Esophagus muscularis mucosa (tissue), 4 donors: ENCODE measurements around the gene GAS7. TPM values are rescaled to one million over a fixed set of nuclear protein-coding genes. Genes with fewer than 3 reads are reported as not detected.

Source experiments
- DNase-seq: peaks from one replicate; pipeline ENCODE4 v3.0.0-alpha.2; 2017; ENCODE audit errors: extremely low spot score
- H3K27ac ChIP-seq, 4 donors: fragments of 200-600 bp; sonication (generic); replicated peaks in 1 of 4; 1 replicate in 3 of 4; 2 replicates in 1 of 4; pipeline ENCODE4 v1.5.1; 2016 to 2019; ENCODE audit warnings: mild to moderate bottlenecking in 1 of 4
- H3K27me3 ChIP-seq, 4 donors: fragments of 200-600 bp; sonication (generic); one replicate each; pipeline versions ENCODE4 v1.5.1 to v1.6.0; 2016 to 2019
- H3K36me3 ChIP-seq, 4 donors: fragments of 200-600 bp; sonication (generic); one replicate each; pipeline ENCODE4 v1.5.1; 2016 to 2019
- H3K4me1 ChIP-seq, 4 donors: fragments of 200-600 bp; sonication (generic); one replicate each; pipeline ENCODE4 v1.5.1; 2016 to 2019
- H3K4me3 ChIP-seq, 4 donors: fragments of 200-600 bp; sonication (generic); 1 replicate in 2 of 4; 2 replicates in 2 of 4; pipeline ENCODE4 v1.5.1; 2016 to 2019; ENCODE audit warnings: mild to moderate bottlenecking in 4 of 4, moderate library complexity in 1 of 4
- H3K9me3 ChIP-seq, 4 donors: fragments of 200-600 bp; sonication (generic); 1 replicate in 3 of 4; 2 replicates in 1 of 4; pipeline ENCODE4 v1.5.1; 2016 to 2019
- CTCF ChIP-seq, 3 experiments: fragments of 200-600 bp in 2 of 3; fragments of 450-650 bp in 1 of 3; sonication (generic) in 2 of 3; IDR thresholded peaks; one replicate each; pipeline ENCODE4 v1.5.1; 2017 to 2019; ENCODE audit warnings: antibody characterized with exemption in 3 of 3, mild to moderate bottlenecking in 2 of 3, moderate library complexity in 1 of 3
- EP300 ChIP-seq: sonication (generic); formaldehyde crosslinking; IDR thresholded peaks from one replicate; pipeline ENCODE4 v1.6.1; 2017; ENCODE audit warnings: antibody characterized with exemption
- POLR2A ChIP-seq: fragments of 450-650 bp; IDR thresholded peaks from one replicate; pipeline ENCODE4 v1.6.1; 2017; ENCODE audit warnings: antibody characterized with exemption, moderate library complexity, mild to moderate bottlenecking, low read depth
- POLR2AphosphoS5 ChIP-seq, 2 donors: sonication (generic); formaldehyde crosslinking; IDR thresholded peaks; one replicate each; pipeline ENCODE4 v1.6.1; 2017; ENCODE audit warnings: antibody characterized with exemption in 2 of 2
- WGBS: methylation state at CpG from one replicate; pipeline ENCODE4 v1.1.5; 2018; 5-methylcytosine and 5-hydroxymethylcytosine counted together
- intact Hi-C: fragments of 100-400 bp; cut with DNase I; formaldehyde crosslinking; loops from one replicate; pipeline ENCODE4 v1.15.1; 2023
- total RNA-seq, 4 donors: library from RNA; depleted of rRNA; stranded (reverse); fragments of >200 nt; gene quantifications; one replicate each; pipeline versions ENCODE4 v1.1.0 to v1.2.1, GENCODE V29; 2016

GAS7 gene
- total RNA-seq, 4 donors from 2014 or later, result 77.3 to 124 (median 86.7) TPM

GRCh38 chr17:10211666-10212065 lies 13.3 kb upstream of the GAS7 start:
- Histone ChIP-seq H3K4me1 (peaks cover 0 to 28% (median 24%) of the 10 kb centered on the region in 4 donors), H3K4me3 (no peak overlapping the region), H3K9me3 (no peaks in the 10 kb centered on the region), H3K27me3 (no peaks in the 10 kb centered on the region), H3K27ac (no peak overlapping the region), H3K36me3 (no peaks in the 10 kb centered on the region)
- DNase-seq, result no peak
- no peak for TF ChIP-seq POLR2A
- no peak for TF ChIP-seq CTCF (IDR thresholded peaks at IDR 0.05)
- no peak for TF ChIP-seq POLR2AphosphoS5 (IDR thresholded peaks at IDR 0.05)
- TF ChIP-seq EP300, result no peak
- 82% methylated on average over 8 of the region's 8 CpGs for WGBS
- intact Hi-C loops, result no loop called here

GRCh38 chr17:10210151-10210574 lies 11.8 kb upstream of the GAS7 start:
- Histone ChIP-seq H3K4me1 (peaks cover 0 to 28% (median 24%) of the 10 kb centered on the region in 4 donors), H3K36me3 (no peaks in the 10 kb centered on the region), H3K27ac (peak overlapping the region; percentile 60 to 81 (median 67)), H3K9me3 (peaks cover 0 to 10% (median 9%) of the 10 kb centered on the region in 4 donors), H3K4me3 (no peak overlapping the region), H3K27me3 (no peaks in the 10 kb centered on the region)
- intact Hi-C loops, result no loop called here
- TF ChIP-seq EP300 (no peak), POLR2AphosphoS5 (IDR thresholded peaks at IDR 0.05) (peak in 1 of 2 donors; percentile 16)
- no peak for DNase-seq
- WGBS, result 45% methylated on average over 6 of the region's 6 CpGs

- no peak for TF ChIP-seq CTCF (IDR thresholded peaks at IDR 0.05)
- no peak for TF ChIP-seq POLR2A
- TF ChIP-seq POLR2AphosphoS5 (IDR thresholded peaks at IDR 0.05), result no peak
- no peak for TF ChIP-seq EP300
- Histone ChIP-seq H3K4me3 (no peak overlapping the region), H3K4me1 (peaks cover 0 to 28% (median 24%) of the 10 kb centered on the region in 4 donors), H3K36me3 (no peaks in the 10 kb centered on the region), H3K27me3 (no peaks in the 10 kb centered on the region), H3K27ac (peak overlapping the region in 1 of 4 donors; percentile 69), H3K9me3 (peaks cover 0 to 18% (median 14%) of the 10 kb centered on the region in 4 donors)
- no peak for DNase-seq
- WGBS, result 56% methylated on average over 7 of the region's 7 CpGs
- intact Hi-C loops, result loop anchor here (10.0 kb wide), 1 partner anchor 124 kb away; no protein-coding TSS in a partner anchor
These were observed 10.3 kb upstream of the GAS7 start for GRCh38 chr17:10208604-10209193.

- TF ChIP-seq POLR2AphosphoS5 (IDR thresholded peaks at IDR 0.05) (no peak), CTCF (IDR thresholded peaks at IDR 0.05) (no peak), POLR2A (no peak), EP300 (no peak)
- no peak for DNase-seq
- intact Hi-C loops, result loop anchor here (10.0 kb wide), 1 partner anchor 122 kb away; no protein-coding TSS in a partner anchor
- Histone ChIP-seq H3K4me3 (no peak overlapping the region), H3K27me3 (no peaks in the 10 kb centered on the region), H3K4me1 (peaks cover 0 to 28% (median 24%) of the 10 kb centered on the region in 4 donors), H3K9me3 (peaks cover 0 to 18% (median 14%) of the 10 kb centered on the region in 4 donors), H3K36me3 (no peaks in the 10 kb centered on the region), H3K27ac (no peak overlapping the region)
- 85% methylated on average over 4 of the region's 4 CpGs for WGBS
These were observed 8.7 kb upstream of the GAS7 start for GRCh38 chr17:10207153-10207552.

GRCh38 chr17:10205549-10206185 lies 7.3 kb upstream of the GAS7 start:
- Histone ChIP-seq H3K9me3 (peaks cover 0 to 18% (median 14%) of the 10 kb centered on the region in 4 donors), H3K4me1 (peaks cover 0 to 26% (median 22%) of the 10 kb centered on the region in 4 donors), H3K27me3 (peaks cover 0 to under 1% (median 0%) of the 10 kb centered on the region in 4 donors), H3K36me3 (no peaks in the 10 kb centered on the region), H3K4me3 (no peak overlapping the region), H3K27ac (no peak overlapping the region)
- 70% methylated on average over 2 of the region's 2 CpGs for WGBS
- no peak for TF ChIP-seq EP300
- TF ChIP-seq CTCF (IDR thresholded peaks at IDR 0.05), result no peak
- TF ChIP-seq POLR2AphosphoS5 (IDR thresholded peaks at IDR 0.05), result no peak
- no peak for TF ChIP-seq POLR2A
- DNase-seq, result no peak
- intact Hi-C loops, result loop anchor here (10.0 kb wide), 1 partner anchor 121 kb away; no protein-coding TSS in a partner anchor
